Uterus (tissue), 2 donors: Measurements from ENCODE around the gene IRF4.

Source experiments
- CTCF ChIP-seq, 4 experiments: fragments of 200-600 bp in 2 of 4; fragments of 450-650 bp in 2 of 4; sonication (generic) in 2 of 4; IDR thresholded peaks; one replicate each; pipeline ENCODE4 v1.5.1; 2016 to 2019; ENCODE audit warnings: antibody characterized with exemption in 4 of 4, mild to moderate bottlenecking in 2 of 4, moderate library complexity in 1 of 4
- POLR2A ChIP-seq, 2 donors: fragments of 450-650 bp; IDR thresholded peaks; one replicate each; pipeline ENCODE4 v1.6.1; 2016; ENCODE audit warnings: antibody characterized with exemption in 2 of 2, mild to moderate bottlenecking in 1 of 2, moderate library complexity in 1 of 2

DNA sequence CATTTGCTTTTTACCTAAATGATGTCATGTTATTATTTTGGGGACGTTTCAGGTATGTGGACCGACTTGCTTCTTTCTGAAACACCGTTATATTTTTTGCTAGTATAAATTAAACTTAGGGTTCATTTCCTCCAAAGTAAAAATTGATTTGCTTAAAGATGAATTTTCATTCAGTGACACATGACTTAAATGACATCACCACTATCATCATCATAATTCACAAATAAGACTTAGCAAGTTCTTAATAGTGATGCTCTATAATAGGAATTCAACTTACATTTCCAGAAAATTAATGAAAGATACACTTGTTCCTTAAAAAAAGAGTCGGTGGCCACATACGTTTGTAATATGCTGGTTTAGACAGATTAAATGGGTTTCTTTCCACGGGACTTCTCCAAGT, 9.3 kb downstream of the IRF4 start:
- TF ChIP-seq CTCF (IDR thresholded peaks at IDR 0.05), result no peak
- no peak for TF ChIP-seq POLR2A (IDR thresholded peaks at IDR 0.05)
